Stimulated activated CD4-positive, alpha-beta T cell treated with anti-CD3 and anti-CD28 coated beads, Interleukin-2, amount 100 ng/mL, for 24 hours (primary cell): ENCODE results near the gene FURIN.
"Not testable (repeated sequence)": the region's sequence is repeated elsewhere in the genome, so short reads cannot be mapped to it uniquely, and the experiment has no call there.

Experiments used
- DNase-seq, 2 donors: peaks; one replicate each; pipeline ENCODE4 v3.0.0-alpha.2; 2020

FURIN gene

GRCh38 chr15:90868261-90868689 lies at the start of gene FURIN:
Gene FURIN (plus strand): TSS chr15:90868588. CDS start chr15:90875741, 7,153 bp downstream.
- peak in 1 of 2 donors; percentile 30 for DNase-seq

- no peak for DNase-seq
These were observed 49.0 kb upstream of the FURIN start for GRCh38 chr15:90819390-90819789.

GRCh38 chr15:90819850-90820249 lies 48.5 kb upstream of the FURIN start:
- DNase-seq, result no peak

- no peak for DNase-seq
These were observed 47.9 kb upstream of the FURIN start for GRCh38 chr15:90820481-90820880.

- DNase-seq, result no peak
These were observed 46.0 kb upstream of the FURIN start for GRCh38 chr15:90822204-90822955.

- DNase-seq, result no peak
These were observed 44.9 kb upstream of the FURIN start for GRCh38 chr15:90823455-90823974.

- DNase-seq, result not testable (repeated sequence)
These were observed 43.1 kb upstream of the FURIN start for GRCh38 chr15:90825115-90825899.

GRCh38 chr15:90826206-90826885 lies 42.0 kb upstream of the FURIN start:
- not testable (repeated sequence) for DNase-seq

- no peak for DNase-seq
These were observed 41.4 kb upstream of the FURIN start for GRCh38 chr15:90826886-90827435.

- no peak for DNase-seq
These were observed 40.3 kb upstream of the FURIN start for GRCh38 chr15:90828111-90828510.

GRCh38 chr15:90829126-90829525 lies 39.3 kb upstream of the FURIN start:
- no peak for DNase-seq

- peak; percentile 48 to 67 for DNase-seq
These were observed 38.4 kb upstream of the FURIN start for GRCh38 chr15:90829942-90830440.

- DNase-seq, result no peak
These were observed 33.8 kb upstream of the FURIN start for GRCh38 chr15:90834626-90835025.

- no peak for DNase-seq
These were observed 32.0 kb upstream of the FURIN start for GRCh38 chr15:90836296-90836871.

- DNase-seq, result peak; percentile 37 to 69
These were observed 31.3 kb upstream of the FURIN start for GRCh38 chr15:90837094-90837493.

- DNase-seq, result peak; percentile 85 to 89
These were observed 30.2 kb upstream of the FURIN start for GRCh38 chr15:90838139-90838538.

- DNase-seq, result no peak
These were observed 29.8 kb upstream of the FURIN start for GRCh38 chr15:90838544-90838943.

- DNase-seq, result no peak
These were observed 29.0 kb upstream of the FURIN start for GRCh38 chr15:90839187-90840071.

- DNase-seq, result no peak
These were observed 28.1 kb upstream of the FURIN start for GRCh38 chr15:90840157-90840855.

- no peak for DNase-seq
These were observed 27.4 kb upstream of the FURIN start for GRCh38 chr15:90840954-90841353.

- DNase-seq, result no peak
These were observed 23.7 kb upstream of the FURIN start for GRCh38 chr15:90844696-90845095.
